IMR-90 (cell line): ENCODE measurements around the gene ASCL5. TPM values are rescaled to one million over a fixed set of nuclear protein-coding genes. Genes with fewer than 3 reads are reported as not detected.
A peak's percentile ranks its signal among the peaks of the same experiment; 100 is the strongest.

Experiments
- ATAC-seq: fragments of 200-7000 bp; cut with Tn5 transposase; 2 replicates; pipeline ENCODE4 v1.9.1; 2020; ENCODE audit warnings: low read depth, mild to moderate bottlenecking, moderate library complexity
- BruUV-seq: library from RNA; stranded (reverse); fragments of 400-500 nt; replicated peaks from 2 replicates; lab custom pipeline; 2021; lab: Mats Ljungman, UMichigan
- CTCF ChIA-PET: fragments of 300-600 bp; formaldehyde crosslinking; extraction: SDS; loops from one replicate; lab custom pipeline; 2021; ENCODE audit warnings: antibody characterized with exemption; lab: Yijun Ruan, JAX
- POLR2A ChIA-PET: fragments of 300-600 bp; sonication (Branson Sonifier 250); formaldehyde crosslinking; loops from one replicate; lab custom pipeline; 2022; ENCODE audit warnings: antibody characterized with exemption; ENCODE audit not compliant: unreplicated experiment; lab: Charles Lee
- DNase-seq: peaks from one replicate; pipeline ENCODE4 v3.0.0; 2013
- H2AFZ ChIP-seq: replicated peaks from 2 replicates; pipeline ENCODE3; 2013; ENCODE audit warnings: low read length, mild to moderate bottlenecking; ENCODE audit not compliant: poor library complexity
- H2AK5ac ChIP-seq: 2 replicates; pipeline ENCODE4 v1.6.1; 2013; ENCODE audit warnings: low read depth, low read length, inconsistent platforms
- H2AK9ac ChIP-seq: replicated peaks from 2 replicates; pipeline ENCODE3; 2013; ENCODE audit warnings: mild to moderate bottlenecking, low read depth, low read length, moderate library complexity; ENCODE audit not compliant: poor library complexity
- H2BK120ac ChIP-seq: 2 replicates; pipeline ENCODE4 v1.6.1; 2013; ENCODE audit warnings: low read depth, low read length, inconsistent platforms
- H2BK15ac ChIP-seq: 3 replicates; pipeline ENCODE4 v1.6.1; 2013; ENCODE audit warnings: low read depth, low read length, inconsistent platforms
- H2BK20ac ChIP-seq: 2 replicates; pipeline ENCODE4 v1.6.1; 2013; ENCODE audit warnings: low read depth, mild to moderate bottlenecking, inconsistent platforms, low read length, moderate library complexity
- H2BK5ac ChIP-seq: 2 replicates; pipeline ENCODE4 v1.6.1; 2013; ENCODE audit warnings: mild to moderate bottlenecking, low read depth, low read length, inconsistent platforms; ENCODE audit not compliant: poor library complexity, severe bottlenecking
- H3K14ac ChIP-seq: replicated peaks from 2 replicates; pipeline ENCODE4 v1.6.1; 2013; ENCODE audit warnings: low read depth, low read length, inconsistent platforms
- H3K18ac ChIP-seq: 2 replicates; pipeline ENCODE4 v1.6.1; 2013; ENCODE audit warnings: low read depth, low read length, control low read depth
- H3K23ac ChIP-seq: 2 replicates; pipeline ENCODE4 v1.6.1; 2013; ENCODE audit warnings: low read depth, low read length, inconsistent platforms
- H3K27ac ChIP-seq: 2 replicates; pipeline ENCODE4 v1.5.1; 2013; ENCODE audit warnings: mild to moderate bottlenecking, control low read depth, low read length; ENCODE audit not compliant: insufficient read depth
- H3K27me3 ChIP-seq: 2 replicates; pipeline ENCODE4 v1.6.1; 2013; ENCODE audit warnings: low read length; ENCODE audit not compliant: control insufficient read depth, insufficient read depth
- H3K36me3 ChIP-seq: 2 replicates; pipeline ENCODE4 v1.6.1; 2013; ENCODE audit warnings: low read length, mixed read lengths; ENCODE audit not compliant: control insufficient read depth, insufficient read depth
- H3K4ac ChIP-seq: 2 replicates; pipeline ENCODE4 v1.6.1; 2013; ENCODE audit warnings: low read depth, low read length, inconsistent platforms
- H3K4me1 ChIP-seq: 2 replicates; pipeline ENCODE4 v1.6.1; 2013; ENCODE audit warnings: low read length, mixed read lengths; ENCODE audit not compliant: control insufficient read depth, insufficient read depth
- H3K4me2 ChIP-seq: 2 replicates; pipeline ENCODE4 v1.6.1; 2013; ENCODE audit warnings: low read depth, mild to moderate bottlenecking, control low read depth, low read length, moderate library complexity
- H3K4me3 ChIP-seq: 2 replicates; pipeline ENCODE4 v1.5.1; 2013; ENCODE audit warnings: low read depth, mild to moderate bottlenecking, control low read depth, low read length, moderate library complexity; ENCODE audit not compliant: insufficient read depth
- H3K56ac ChIP-seq: 2 replicates; pipeline ENCODE4 v1.6.1; 2013; ENCODE audit warnings: low read length, inconsistent platforms; ENCODE audit not compliant: insufficient read depth; ENCODE audit errors: extremely low read depth
- H3K79me1 ChIP-seq, 2 experiments: 2 replicates each; pipeline ENCODE4 v1.6.1; 2013; ENCODE audit warnings: low read length in 2 of 2, inconsistent platforms in 1 of 2, low read depth in 1 of 2
- H3K9ac ChIP-seq: 2 replicates; pipeline ENCODE4 v1.6.1; 2013; ENCODE audit warnings: low read depth, low read length, control low read depth
- H3K9me1 ChIP-seq: 2 replicates; pipeline ENCODE4 v1.6.1; 2013; ENCODE audit warnings: low read length, inconsistent platforms; ENCODE audit not compliant: insufficient read depth
- H3K9me3 ChIP-seq: 2 replicates; pipeline ENCODE4 v1.6.1; 2013; ENCODE audit warnings: low read length; ENCODE audit not compliant: control insufficient read depth, insufficient read depth
- H4K20me1 ChIP-seq: 2 replicates; pipeline ENCODE4 v1.6.1; 2013; ENCODE audit warnings: low read length, inconsistent platforms; ENCODE audit not compliant: insufficient read depth
- H4K5ac ChIP-seq: 2 replicates; pipeline ENCODE4 v1.6.1; 2013; ENCODE audit warnings: mild to moderate bottlenecking, low read depth, low read length, control low read depth
- H4K8ac ChIP-seq, 2 experiments: 2 replicates each; pipeline ENCODE4 v1.6.1; 2013; ENCODE audit warnings: low read depth in 2 of 2, low read length in 2 of 2, control low read depth in 1 of 2, inconsistent platforms in 1 of 2
- H4K91ac ChIP-seq: 2 replicates; pipeline ENCODE4 v1.6.1; 2013; ENCODE audit warnings: low read depth, low read length, inconsistent platforms; ENCODE audit not compliant: insufficient read depth
- BHLHE40 ChIP-seq: fragments of 150-350 bp; IDR thresholded peaks from 2 replicates; pipeline ENCODE4 v1.6.1; 2016; ENCODE audit warnings: mild to moderate bottlenecking, low read depth, low read length
- CEBPB ChIP-seq: IDR thresholded peaks from 2 replicates; pipeline ENCODE4 v1.6.1; 2012; ENCODE audit warnings: low read depth, low read length, improper control_type of control experiment
- CHD1 ChIP-seq: IDR thresholded peaks from 2 replicates; pipeline ENCODE4 v1.6.1; 2012; ENCODE audit warnings: low read depth, low read length, improper control_type of control experiment
- CTCF ChIP-seq: conservative IDR thresholded peaks from 2 replicates; pipeline ENCODE4 v1.5.1; 2012; ENCODE audit warnings: mild to moderate bottlenecking, low read depth, low read length, improper control_type of control experiment
- ELK1 ChIP-seq: fragments of 150-350 bp; IDR thresholded peaks from 2 replicates; pipeline ENCODE4 v1.6.1; 2016; ENCODE audit warnings: low read depth, mild to moderate bottlenecking, low read length, moderate library complexity, borderline replicate concordance
- FOS ChIP-seq: fragments of 150-350 bp; IDR thresholded peaks from 2 replicates; pipeline ENCODE4 v1.6.1; 2016; ENCODE audit warnings: low read depth, low read length
- MAFK ChIP-seq: IDR thresholded peaks from 2 replicates; pipeline ENCODE4 v1.6.1; 2012; ENCODE audit warnings: low read depth, low read length, improper control_type of control experiment
- MAZ ChIP-seq: IDR thresholded peaks from 2 replicates; pipeline ENCODE4 v1.6.1; 2012; ENCODE audit warnings: low read depth, mild to moderate bottlenecking, low read length, improper control_type of control experiment, moderate library complexity, borderline replicate concordance
- MXI1 ChIP-seq: IDR thresholded peaks from 2 replicates; pipeline ENCODE4 v1.6.1; 2012; ENCODE audit warnings: low read depth, mild to moderate bottlenecking, low read length, moderate library complexity, borderline replicate concordance
- NFE2L2 ChIP-seq: fragments of 150-350 bp; IDR thresholded peaks from 2 replicates; pipeline ENCODE4 v1.6.1; 2016; ENCODE audit warnings: low read depth, mild to moderate bottlenecking, low read length
- POLR2A ChIP-seq: IDR thresholded peaks from 2 replicates; pipeline ENCODE4 v1.6.1; 2012; ENCODE audit warnings: mild to moderate bottlenecking, low read depth, low read length
- RAD21 ChIP-seq: IDR thresholded peaks from 2 replicates; pipeline ENCODE4 v1.6.1; 2012; ENCODE audit warnings: low read length, improper control_type of control experiment
- RCOR1 ChIP-seq: IDR thresholded peaks from 2 replicates; pipeline ENCODE4 v1.6.1; 2012; ENCODE audit warnings: mild to moderate bottlenecking, low read length, improper control_type of control experiment; ENCODE audit not compliant: insufficient replicate concordance
- RFX5 ChIP-seq: IDR thresholded peaks from 2 replicates; pipeline ENCODE4 v1.8.0; 2012; ENCODE audit warnings: low read depth, mild to moderate bottlenecking, low read length, moderate library complexity
- SMC3 ChIP-seq: fragments of 150-350 bp; IDR thresholded peaks from 2 replicates; pipeline ENCODE4 v1.6.1; 2016; ENCODE audit warnings: low read depth, mild to moderate bottlenecking, antibody characterized with exemption, low read length, moderate library complexity
- USF2 ChIP-seq: fragments of 150-350 bp; IDR thresholded peaks from 2 replicates; pipeline ENCODE4 v1.6.1; 2017; ENCODE audit warnings: mild to moderate bottlenecking, antibody characterized with exemption, low read length, low read depth
- WGBS, 2 experiments: methylation state at CpG; one replicate each; pipeline versions ENCODE4 v1.1.5 to v1.1.7; 2013; ENCODE audit warnings: missing lambda C conversion rate in 2 of 2; ENCODE audit not compliant: insufficient read length in 1 of 2; ENCODE audit errors: extremely low coverage in 2 of 2; 5-methylcytosine and 5-hydroxymethylcytosine counted together
- dilution Hi-C: fragments of 300-500 bp; cut with HindIII; formaldehyde crosslinking; loops from one replicate; pipeline ENCODE4 v1.14.3; 2018; ENCODE audit warnings: low sequenced_read_pairs; ENCODE audit not compliant: unreplicated experiment
- in situ Hi-C: fragments of 300-500 bp; cut with MboI; formaldehyde crosslinking; loops from 3 replicates; pipeline ENCODE4 v1.14.3; 2019; ENCODE audit warnings: low sequenced_read_pairs, inconsistent platforms, mixed read lengths
- intact Hi-C: fragments of 100-400 bp; cut with micrococcal nuclease; formaldehyde crosslinking; loops from 2 replicates; pipeline ENCODE4 v1.10.0; 2022
- polyA plus RNA-seq, 3 experiments: library from polyadenylated mRNA; depleted of rRNA; stranded (reverse); fragments of >200 nt; gene quantifications; 2 replicates each; pipeline ENCODE4 v1.2.3, GENCODE V29; 2012; ENCODE audit warnings: low replicate concordance in 1 of 3
- total RNA-seq: library from RNA; depleted of rRNA; stranded (reverse); fragments of >200 nt; gene quantifications from 2 replicates; pipeline ENCODE4 v1.2.3, GENCODE V29; 2012

Gene ASCL5
- total and polyA plus RNA-seq, 2 of the 4 experiments (the other 2 are of a cell fraction) = not detected

GRCh38 chr1:201169971-201170532 lies 43.1 kb upstream of the ASCL5 start:
- Histone ChIP-seq H3K36me3 (no peaks in the 10 kb centered on the region), H3K9me1 (peaks cover 3% of the 10 kb centered on the region), H2BK120ac (peak overlapping the region; percentile 33), H3K18ac (no peak overlapping the region), H3K4me3 (peak overlapping the region; percentile 5; the same call in 1 of the 2 replicates), H3K79me1 (no peaks in the 10 kb centered on the region), H4K20me1 (no peaks in the 10 kb centered on the region), H2AK9ac (peak overlapping the region; percentile 57), H3K4ac (peak overlapping the region; percentile 42; the same call in 1 of the 2 replicates), H2AFZ (peak overlapping the region; percentile 93), H3K56ac (no peak overlapping the region), H3K4me2 (peak overlapping the region; percentile 55), H4K91ac (peak overlapping the region; percentile 25; the same call in 1 of the 2 replicates), H2BK5ac (no peak overlapping the region), H3K27ac (no peak overlapping the region), H4K5ac (no peak overlapping the region), H2BK20ac (peak overlapping the region; percentile 66), H3K23ac (no peak overlapping the region), H3K27me3 (peaks cover 9% of the 10 kb centered on the region), H3K9ac (no peak overlapping the region; the same call in 1 of the 2 replicates), H3K4me1 (0 out of 2 replicates have a peak, but pooled peaks cover 2% of the 10 kb centered on the region), H4K8ac (peak overlapping the region in 1 of 2 experiments; percentile 33; a peak in 1 of 4 replicates), H3K14ac (no peak overlapping the region), H3K9me3 (no peaks in the 10 kb centered on the region), H2BK15ac (peak overlapping the region; percentile 57; the same call in 1 of the 3 replicates), H2AK5ac (peak overlapping the region; percentile 51)
- dilution Hi-C loops = no loop called here
- BruUV-seq = no TSS peak
- WGBS, 2 experiments = no CpG with 5 or more reads among the region's 2 CpGs
- intact Hi-C loops = no loop called here
- in situ Hi-C loops = no loop called here
- ChIA-PET CTCF (interaction anchor here (0.9 kb wide), 1 partner anchor 11 kb away, joined by 3 read pairs; no protein-coding TSS in a partner anchor), POLR2A (no interaction called here)
- DNase-seq (no peak), ATAC-seq (no peak)
- no peak for TF ChIP-seq FOS
- no peak for TF ChIP-seq USF2
- TF ChIP-seq MAFK = no peak
- TF ChIP-seq ELK1 = no peak
- TF ChIP-seq POLR2A = no peak
- TF ChIP-seq MXI1 = no peak
- no peak for TF ChIP-seq CHD1
- TF ChIP-seq SMC3 = no peak
- no peak for TF ChIP-seq BHLHE40
- TF ChIP-seq RFX5 = no peak
- no peak for TF ChIP-seq RAD21
- no peak for TF ChIP-seq RCOR1
- TF ChIP-seq CTCF = no peak
- no peak for TF ChIP-seq CEBPB
- TF ChIP-seq MAZ = no peak
- TF ChIP-seq NFE2L2 = no peak
